ENCODE measurements around the gene OLA1. TPM values are rescaled to one million over a fixed set of nuclear protein-coding genes. Genes with fewer than 3 reads are reported as not detected.

OLA1 gene
- total and polyA plus RNA-seq, 9 of the 15 experiments (the other 6 are each of a cell fraction or from before 2014, with no cell fraction given), result 208 to 353 (median 225) TPM

DNA sequence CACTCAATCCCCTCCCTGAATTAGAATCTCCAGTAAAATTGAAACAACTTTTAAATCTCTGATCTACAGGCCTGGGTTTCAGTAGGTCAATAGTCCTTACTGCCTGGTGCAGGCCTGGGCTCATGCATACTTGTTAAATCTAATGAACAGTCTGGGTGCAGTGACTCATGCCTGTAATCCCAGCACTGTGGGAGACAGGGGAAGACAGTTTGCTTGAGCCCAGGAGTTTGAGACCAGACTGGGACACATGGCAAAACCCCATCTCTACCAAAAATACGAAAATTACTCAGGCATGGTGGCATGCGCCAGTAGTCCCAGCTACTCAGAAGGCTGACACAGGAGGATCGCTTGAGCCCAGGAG lies 188.5 kb downstream of the OLA1 start (continued):
- TF ChIP-seq, protein P1, sequence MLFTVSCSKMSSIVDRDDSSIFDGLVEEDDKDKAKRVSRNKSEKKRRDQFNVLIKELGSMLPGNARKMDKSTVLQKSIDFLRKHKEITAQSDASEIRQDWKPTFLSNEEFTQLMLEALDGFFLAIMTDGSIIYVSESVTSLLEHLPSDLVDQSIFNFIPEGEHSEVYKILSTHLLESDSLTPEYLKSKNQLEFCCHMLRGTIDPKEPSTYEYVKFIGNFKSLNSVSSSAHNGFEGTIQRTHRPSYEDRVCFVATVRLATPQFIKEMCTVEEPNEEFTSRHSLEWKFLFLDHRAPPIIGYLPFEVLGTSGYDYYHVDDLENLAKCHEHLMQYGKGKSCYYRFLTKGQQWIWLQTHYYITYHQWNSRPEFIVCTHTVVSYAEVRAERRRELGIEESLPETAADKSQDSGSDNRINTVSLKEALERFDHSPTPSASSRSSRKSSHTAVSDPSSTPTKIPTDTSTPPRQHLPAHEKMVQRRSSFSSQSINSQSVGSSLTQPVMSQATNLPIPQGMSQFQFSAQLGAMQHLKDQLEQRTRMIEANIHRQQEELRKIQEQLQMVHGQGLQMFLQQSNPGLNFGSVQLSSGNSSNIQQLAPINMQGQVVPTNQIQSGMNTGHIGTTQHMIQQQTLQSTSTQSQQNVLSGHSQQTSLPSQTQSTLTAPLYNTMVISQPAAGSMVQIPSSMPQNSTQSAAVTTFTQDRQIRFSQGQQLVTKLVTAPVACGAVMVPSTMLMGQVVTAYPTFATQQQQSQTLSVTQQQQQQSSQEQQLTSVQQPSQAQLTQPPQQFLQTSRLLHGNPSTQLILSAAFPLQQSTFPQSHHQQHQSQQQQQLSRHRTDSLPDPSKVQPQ (CRISPR knock-in tag; IDR thresholded peaks at IDR 0.05; ENCODE audit: borderline replicate concordance), result no peak
- TF ChIP-seq ZNF232 (CRISPR knock-in tag; IDR thresholded peaks at IDR 0.05) (no peak), ZSCAN29 (IDR thresholded peaks at IDR 0.05) (0 out of 2 replicates have a peak, but pooled peaks have one; percentile 11), BCL6 (CRISPR knock-in tag; IDR thresholded peaks at IDR 0.05) (no peak), ZNF3 (CRISPR knock-in tag; IDR thresholded peaks at IDR 0.05) (no peak), TAF15 (IDR thresholded peaks at IDR 0.05; ENCODE audit: low read depth, low read length) (no peak), RCOR1 (IDR thresholded peaks at IDR 0.05; ENCODE audit: borderline replicate concordance in 1 of 2, low read depth in 2 of 2, low read length in 2 of 2) (peak in 1 of 2 experiments; percentile 15; a peak in 1 of 4 replicates), ZNF41 (CRISPR knock-in tag; conservative IDR thresholded peaks at IDR 0.05) (no peak), NR2F6 (CRISPR knock-in tag; IDR thresholded peaks at IDR 0.05) (no peak), TBL1XR1 (IDR thresholded peaks at IDR 0.05; ENCODE audit: low read length in 2 of 2) (0 out of 4 replicates have a peak, but pooled peaks of 1 of the 2 experiments have one; percentile 7)
- TF ChIP-seq, protein P2, sequence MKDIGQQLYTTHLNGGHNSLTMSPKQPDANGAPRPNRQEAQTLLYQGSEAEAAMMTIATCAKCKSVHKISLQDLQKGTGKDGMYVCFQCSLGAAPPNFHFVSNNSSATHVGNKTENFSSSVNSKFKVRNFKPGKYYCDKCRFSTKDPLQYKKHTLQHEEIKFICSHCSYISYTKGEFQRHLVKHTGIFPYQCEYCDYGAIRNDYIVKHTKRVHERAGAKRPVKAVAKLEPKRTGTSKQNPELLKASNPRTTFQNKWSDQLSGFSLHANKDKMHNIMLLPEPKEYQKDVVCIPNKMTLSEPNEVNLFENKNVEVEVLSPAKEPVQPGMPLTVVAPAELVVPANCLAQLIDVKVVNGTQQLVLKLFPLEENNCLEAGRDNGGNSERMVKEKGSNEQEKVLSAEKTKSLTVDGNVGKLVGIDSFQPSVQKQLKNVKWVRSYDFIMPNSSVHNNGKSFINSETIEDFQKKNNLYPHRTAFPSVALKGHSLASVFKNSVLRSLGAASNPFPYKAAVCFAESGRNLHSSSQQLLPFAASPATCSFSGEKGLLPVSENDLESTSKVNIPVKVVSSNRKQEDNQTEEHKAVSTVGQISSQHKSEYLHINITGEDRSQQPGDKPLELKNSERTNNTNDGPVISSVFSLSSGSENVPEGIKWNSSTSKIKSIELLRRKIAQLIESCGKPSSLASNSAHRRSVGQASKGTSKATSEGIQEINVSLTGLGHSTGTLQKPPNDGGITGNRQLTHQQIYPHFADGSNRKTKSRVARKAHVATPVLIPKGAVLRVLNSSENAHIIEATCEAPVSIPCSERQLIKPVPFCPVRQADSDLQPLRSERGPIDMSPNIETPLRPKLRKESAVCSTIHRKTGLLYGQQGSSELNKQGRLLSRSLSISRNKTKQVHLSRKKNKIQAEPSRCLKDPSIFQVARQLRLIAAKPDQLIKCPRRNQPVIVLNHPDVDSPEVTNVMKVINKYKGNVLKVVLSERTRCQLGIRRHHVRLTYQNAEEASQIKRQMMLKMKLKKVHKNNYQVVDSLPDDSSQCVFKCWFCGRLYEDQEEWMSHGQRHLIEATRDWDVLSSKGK (CRISPR knock-in tag; IDR thresholded peaks at IDR 0.05), result no peak

Data from K562 (cell line).